Adrenal gland (tissue), 5 donors: Measurements from ENCODE around the gene PRRG4.

Experiments used
- CTCF ChIP-seq, 6 experiments: fragments of 450-650 bp in 4 of 6; fragments of 200-600 bp in 2 of 6; sonication (generic) in 1 of 6; IDR thresholded peaks; 1 replicate in 5 of 6; 2 replicates in 1 of 6; pipeline versions ENCODE4 v1.5.1 to v1.8.0; 2016 to 2021; ENCODE audit warnings: antibody characterized with exemption in 6 of 6, mild to moderate bottlenecking in 2 of 6, moderate library complexity in 1 of 6
- POLR2A ChIP-seq, 2 donors: fragments of 450-650 bp; IDR thresholded peaks; one replicate each; pipeline ENCODE4 v1.6.1; 2017; ENCODE audit warnings: antibody characterized with exemption in 2 of 2, mild to moderate bottlenecking in 2 of 2, moderate library complexity in 1 of 2
- donor health status: DM: no; HTN: no; CAD: no.

- TF ChIP-seq CTCF (IDR thresholded peaks at IDR 0.05) (no peak), POLR2A (IDR thresholded peaks at IDR 0.05) (no peak)
Observed at GRCh38 chr11:32843544-32843943, 13.8 kb downstream of the PRRG4 start.
